ENCODE data around the gene SRSF4. TPM values are rescaled to one million over a fixed set of nuclear protein-coding genes. Genes with fewer than 3 reads are reported as not detected.
A peak's percentile ranks its signal among the peaks of the same experiment; 100 is the strongest.

SRSF4 gene
- total and polyA plus RNA-seq, 2 donors (not counting 1 experiment from before 2014, with no cell fraction given) = 48.4 to 93.5 TPM

- peaks cover 18% of the 10 kb centered on the region for H3K4me1 Mint-ChIP-seq
- peak; percentile 57 for DNase-seq
- Histone ChIP-seq H3K36me3 (replicated peaks in 1 of 2; ENCODE audit: control extremely low read depth in 1 of 2, control insufficient read depth in 1 of 2, extremely low read depth in 1 of 2, insufficient read depth in 2 of 2, low read length in 1 of 2) (peaks cover 0 to 19% of the 10 kb centered on the region in 2 experiments), H3K9ac (ENCODE audit: low read length) (peak overlapping the region; percentile 58), H3K4me3 (ENCODE audit: control extremely low read depth in 1 of 5, extremely low read depth in 1 of 5, insufficient read depth in 1 of 5, low read depth in 2 of 5, low read length in 4 of 5) (peak overlapping the region in 3 of 5 experiments; percentile 42 to 58 (median 47)), H3K4me1 (ENCODE audit: control insufficient read depth in 2 of 2, insufficient read depth in 2 of 2, low read length in 2 of 2) (peaks cover 31 to 32% of the 10 kb centered on the region in 2 donors), H3K9me3 (ENCODE audit: control extremely low read depth in 1 of 3, control insufficient read depth in 2 of 3, insufficient read depth in 1 of 3, low read length in 2 of 3) (peaks cover 0 to 15% (median 0%) of the 10 kb centered on the region in 3 donors), H3K27me3 (replicated peaks in 1 of 4; ENCODE audit: control extremely low read depth in 1 of 4, control insufficient read depth in 3 of 4, insufficient read depth in 4 of 4, low read length in 3 of 4) (peaks cover 0 to 50% (median 17%) of the 10 kb centered on the region in 4 experiments), H2AFZ (ENCODE audit: insufficient read depth, low read depth, low read length, poor library complexity, severe bottlenecking) (peak overlapping the region; percentile 40), H3K27ac (ENCODE audit: low read length in 2 of 2) (no peak overlapping the region), H4K20me1 (ENCODE audit: control insufficient read depth, insufficient read depth, low read length, poor library complexity, severe bottlenecking) (peaks cover 29% of the 10 kb centered on the region), H3K4me2 (replicated peaks; ENCODE audit: low read depth, low read length, poor library complexity, severe bottlenecking) (peak overlapping the region; percentile 100), H3K79me2 (ENCODE audit: control insufficient read depth, insufficient read depth, low read length) (no peaks in the 10 kb centered on the region)
- peak overlapping the region; percentile 85 for H3K4me3 Mint-ChIP-seq
- 4% methylated on average over 81 of the region's 81 CpGs for WGBS (ENCODE audit: insufficient coverage)
- H3K9me3 Mint-ChIP-seq (ENCODE audit: insufficient read depth) = no peaks in the 10 kb centered on the region
- ChIA-PET CTCF (interaction anchor here (0.6 to 3.2 kb wide), 6 partner anchors 8 to 242 kb away, joined by 3 to 12 read pairs (median 4); no protein-coding TSS in a partner anchor), POLR2A (no interaction called here)
- no peak for ATAC-seq (ENCODE audit: low read depth)
- intact Hi-C loops (cut with micrococcal nuclease) = loop anchor here (1.0 to 5.0 kb wide), 2 partner anchors 60 to 81 kb away; partner anchors contain the start of gene SRSF4
- H3K27me3 Mint-ChIP-seq = peaks cover 11% of the 10 kb centered on the region
- TF ChIP-seq EZH2 (IDR thresholded peaks at IDR 0.05; ENCODE audit: borderline replicate concordance, insufficient read depth, low read depth, low read length, poor library complexity, severe bottlenecking) = peak; percentile 92
- TF ChIP-seq, protein P1, sequence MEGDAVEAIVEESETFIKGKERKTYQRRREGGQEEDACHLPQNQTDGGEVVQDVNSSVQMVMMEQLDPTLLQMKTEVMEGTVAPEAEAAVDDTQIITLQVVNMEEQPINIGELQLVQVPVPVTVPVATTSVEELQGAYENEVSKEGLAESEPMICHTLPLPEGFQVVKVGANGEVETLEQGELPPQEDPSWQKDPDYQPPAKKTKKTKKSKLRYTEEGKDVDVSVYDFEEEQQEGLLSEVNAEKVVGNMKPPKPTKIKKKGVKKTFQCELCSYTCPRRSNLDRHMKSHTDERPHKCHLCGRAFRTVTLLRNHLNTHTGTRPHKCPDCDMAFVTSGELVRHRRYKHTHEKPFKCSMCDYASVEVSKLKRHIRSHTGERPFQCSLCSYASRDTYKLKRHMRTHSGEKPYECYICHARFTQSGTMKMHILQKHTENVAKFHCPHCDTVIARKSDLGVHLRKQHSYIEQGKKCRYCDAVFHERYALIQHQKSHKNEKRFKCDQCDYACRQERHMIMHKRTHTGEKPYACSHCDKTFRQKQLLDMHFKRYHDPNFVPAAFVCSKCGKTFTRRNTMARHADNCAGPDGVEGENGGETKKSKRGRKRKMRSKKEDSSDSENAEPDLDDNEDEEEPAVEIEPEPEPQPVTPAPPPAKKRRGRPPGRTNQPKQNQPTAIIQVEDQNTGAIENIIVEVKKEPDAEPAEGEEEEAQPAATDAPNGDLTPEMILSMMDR (IDR thresholded peaks at IDR 0.05) = no peak
- H3K27ac Mint-ChIP-seq = no peak overlapping the region
Observed at GRCh38 chr1:29121936-29122681, 59.6 kb downstream of the SRSF4 start.

DNA sequence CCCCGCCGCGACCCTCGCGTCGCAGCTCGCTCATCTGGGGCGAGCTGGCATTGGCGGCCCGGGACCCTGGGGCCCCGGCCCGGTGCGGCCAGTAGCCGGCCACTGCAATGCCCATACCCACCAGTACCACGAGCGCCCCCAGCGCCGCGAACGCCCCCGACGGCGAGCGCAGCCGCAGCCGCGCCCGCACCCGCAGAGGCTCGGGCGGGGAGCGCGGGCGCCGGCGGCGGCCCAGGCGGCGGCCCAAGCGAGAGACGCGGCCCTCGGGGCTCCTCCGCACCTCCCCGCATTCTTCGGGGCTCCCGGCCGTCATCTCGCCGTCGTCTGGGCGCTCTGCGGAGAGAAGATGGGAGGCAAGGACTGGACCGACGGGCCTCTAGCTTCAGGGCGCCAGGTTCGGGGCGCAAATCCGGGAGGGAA, 60.2 kb downstream of the SRSF4 start:
- Mint-ChIP-seq H3K27me3 (peaks cover 11% of the 10 kb centered on the region), H3K4me1 (peaks cover 18% of the 10 kb centered on the region), H3K4me3 (peak overlapping the region; percentile 64), H3K27ac (no peak overlapping the region), H3K9me3 (ENCODE audit: insufficient read depth) (no peaks in the 10 kb centered on the region)
- CTCF ChIA-PET = interaction anchor here (0.6 to 3.2 kb wide), 6 partner anchors 7 to 241 kb away, joined by 3 to 12 read pairs (median 4); no protein-coding TSS in a partner anchor
- Histone ChIP-seq H4K20me1 (ENCODE audit: control insufficient read depth, insufficient read depth, low read length, poor library complexity, severe bottlenecking) (peaks cover 29% of the 10 kb centered on the region), H3K4me2 (replicated peaks; ENCODE audit: low read depth, low read length, poor library complexity, severe bottlenecking) (peak overlapping the region; percentile 100), H3K36me3 (replicated peaks in 1 of 2; ENCODE audit: control extremely low read depth in 1 of 2, control insufficient read depth in 1 of 2, extremely low read depth in 1 of 2, insufficient read depth in 2 of 2, low read length in 1 of 2) (peaks cover 0 to 25% of the 10 kb centered on the region in 2 experiments), H3K9me3 (ENCODE audit: control extremely low read depth in 1 of 3, control insufficient read depth in 2 of 3, insufficient read depth in 1 of 3, low read length in 2 of 3) (peaks cover 0 to 15% (median 0%) of the 10 kb centered on the region in 3 donors), H3K27me3 (replicated peaks in 1 of 4; ENCODE audit: control extremely low read depth in 1 of 4, control insufficient read depth in 3 of 4, insufficient read depth in 4 of 4, low read length in 3 of 4) (peaks cover 0 to 50% (median 17%) of the 10 kb centered on the region in 4 experiments), H3K79me2 (ENCODE audit: control insufficient read depth, insufficient read depth, low read length) (no peaks in the 10 kb centered on the region), H3K27ac (ENCODE audit: low read length in 2 of 2) (no peak overlapping the region), H3K4me3 (ENCODE audit: control extremely low read depth in 1 of 5, extremely low read depth in 1 of 5, insufficient read depth in 1 of 5, low read depth in 2 of 5, low read length in 4 of 5) (peak overlapping the region in 3 of 5 experiments; percentile 42 to 58 (median 47)), H3K4me1 (ENCODE audit: control insufficient read depth in 2 of 2, insufficient read depth in 2 of 2, low read length in 2 of 2) (peaks cover 31 to 32% of the 10 kb centered on the region in 2 donors), H3K9ac (ENCODE audit: low read length) (peak overlapping the region; percentile 58), H2AFZ (ENCODE audit: insufficient read depth, low read depth, low read length, poor library complexity, severe bottlenecking) (no peak overlapping the region)
- no peak for TF ChIP-seq EZH2 (IDR thresholded peaks at IDR 0.05; ENCODE audit: borderline replicate concordance, insufficient read depth, low read depth, low read length, poor library complexity, severe bottlenecking)
- TF ChIP-seq, protein P1 (IDR thresholded peaks at IDR 0.05) = peak; percentile 42
- POLR2A ChIA-PET = no interaction called here
- intact Hi-C loops (cut with micrococcal nuclease) = loop anchor here (1.0 to 5.0 kb wide), 2 partner anchors 61 to 82 kb away; partner anchors contain the start of gene SRSF4
- DNase-seq (no peak), ATAC-seq (ENCODE audit: low read depth) (no peak)
- 6% methylated on average over 59 of the region's 59 CpGs for WGBS (ENCODE audit: insufficient coverage)
